Measurements from ENCODE around the gene WWC1.
"Not testable (repeated sequence)": the region's sequence is repeated elsewhere in the genome, so short reads cannot be mapped to it uniquely, and the experiment has no call there.

The WWC1 gene

DNA sequence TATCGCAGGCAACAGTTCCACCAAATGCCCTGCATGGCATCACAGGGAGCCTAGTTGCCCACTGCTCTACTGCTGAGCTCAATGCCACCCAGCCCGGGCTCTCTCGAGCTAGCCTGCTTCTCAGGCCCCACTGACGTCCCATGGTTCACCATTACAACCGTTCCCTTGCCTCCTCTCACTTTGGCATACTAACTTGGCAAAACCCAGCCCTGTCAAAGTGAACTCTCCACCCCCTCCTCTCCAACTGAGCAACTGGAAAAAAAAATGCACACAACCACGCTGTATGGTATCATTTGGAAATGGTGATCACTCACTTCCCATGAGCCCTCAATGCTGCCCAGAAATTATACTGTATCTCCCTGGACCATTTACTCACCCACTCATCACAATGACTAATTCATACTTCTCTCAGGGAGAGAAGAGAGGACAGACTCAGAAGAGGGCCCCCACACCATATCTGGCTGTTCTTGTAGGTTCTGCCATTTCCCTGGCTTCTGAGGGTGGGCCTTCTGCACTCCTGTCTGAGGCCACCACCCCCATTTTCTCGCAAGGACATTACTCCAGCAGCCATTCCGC is 143.4 kb downstream of the WWC1 start:
- no peak overlapping the region for H3K4me3 ChIP-seq (ENCODE audit: low read depth, low read length)
- TF ChIP-seq, protein P1, sequence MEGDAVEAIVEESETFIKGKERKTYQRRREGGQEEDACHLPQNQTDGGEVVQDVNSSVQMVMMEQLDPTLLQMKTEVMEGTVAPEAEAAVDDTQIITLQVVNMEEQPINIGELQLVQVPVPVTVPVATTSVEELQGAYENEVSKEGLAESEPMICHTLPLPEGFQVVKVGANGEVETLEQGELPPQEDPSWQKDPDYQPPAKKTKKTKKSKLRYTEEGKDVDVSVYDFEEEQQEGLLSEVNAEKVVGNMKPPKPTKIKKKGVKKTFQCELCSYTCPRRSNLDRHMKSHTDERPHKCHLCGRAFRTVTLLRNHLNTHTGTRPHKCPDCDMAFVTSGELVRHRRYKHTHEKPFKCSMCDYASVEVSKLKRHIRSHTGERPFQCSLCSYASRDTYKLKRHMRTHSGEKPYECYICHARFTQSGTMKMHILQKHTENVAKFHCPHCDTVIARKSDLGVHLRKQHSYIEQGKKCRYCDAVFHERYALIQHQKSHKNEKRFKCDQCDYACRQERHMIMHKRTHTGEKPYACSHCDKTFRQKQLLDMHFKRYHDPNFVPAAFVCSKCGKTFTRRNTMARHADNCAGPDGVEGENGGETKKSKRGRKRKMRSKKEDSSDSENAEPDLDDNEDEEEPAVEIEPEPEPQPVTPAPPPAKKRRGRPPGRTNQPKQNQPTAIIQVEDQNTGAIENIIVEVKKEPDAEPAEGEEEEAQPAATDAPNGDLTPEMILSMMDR (IDR thresholded peaks at IDR 0.05; ENCODE audit: borderline replicate concordance, insufficient read depth, low read depth, low read length), result no peak

DNA sequence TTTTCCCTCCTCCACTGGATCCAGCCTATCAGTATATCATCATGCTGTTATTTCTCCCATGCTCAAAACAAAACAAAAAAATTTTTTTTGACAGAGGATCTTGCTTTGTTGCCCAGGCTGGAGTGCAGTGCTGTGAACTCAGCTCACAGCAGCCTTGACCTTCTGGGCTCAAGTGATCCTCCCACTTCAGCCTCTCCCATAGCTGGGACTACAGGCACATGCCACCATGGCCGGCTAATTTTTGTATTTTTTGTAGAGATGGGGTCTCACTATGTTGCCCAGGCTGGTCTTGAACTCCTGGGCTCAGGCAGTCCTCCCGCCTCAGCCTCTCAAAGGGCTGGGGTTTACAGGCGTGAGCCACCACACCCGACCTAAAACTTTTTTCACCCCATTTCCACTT is 143.9 kb downstream of the WWC1 start:
- not testable (repeated sequence) for H3K4me3 ChIP-seq (ENCODE audit: low read depth, low read length)

DNA sequence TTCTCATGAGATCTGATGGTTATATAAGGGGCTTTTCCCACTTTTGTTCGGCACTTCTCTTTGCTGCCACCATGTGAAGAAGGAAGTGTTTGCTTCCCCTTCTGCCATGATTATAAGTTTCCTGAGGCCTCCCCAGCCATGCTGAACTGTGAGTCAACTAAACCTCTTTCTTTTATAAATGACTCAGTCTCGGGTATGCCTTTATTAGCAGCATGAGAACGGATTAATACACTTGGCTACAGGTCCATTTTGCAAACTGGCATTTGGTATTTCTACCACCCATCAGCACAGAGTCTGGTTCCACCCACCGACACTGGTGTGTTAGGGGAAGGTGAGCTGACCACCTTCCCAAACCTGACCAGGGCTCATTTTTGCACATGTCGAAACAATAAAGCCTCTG is 146.9 kb downstream of the WWC1 start:
- no peak overlapping the region for H3K4me3 ChIP-seq (ENCODE audit: low read depth, low read length)
- TF ChIP-seq, protein P1 (IDR thresholded peaks at IDR 0.05; ENCODE audit: borderline replicate concordance, insufficient read depth, low read depth, low read length), result no peak

DNA sequence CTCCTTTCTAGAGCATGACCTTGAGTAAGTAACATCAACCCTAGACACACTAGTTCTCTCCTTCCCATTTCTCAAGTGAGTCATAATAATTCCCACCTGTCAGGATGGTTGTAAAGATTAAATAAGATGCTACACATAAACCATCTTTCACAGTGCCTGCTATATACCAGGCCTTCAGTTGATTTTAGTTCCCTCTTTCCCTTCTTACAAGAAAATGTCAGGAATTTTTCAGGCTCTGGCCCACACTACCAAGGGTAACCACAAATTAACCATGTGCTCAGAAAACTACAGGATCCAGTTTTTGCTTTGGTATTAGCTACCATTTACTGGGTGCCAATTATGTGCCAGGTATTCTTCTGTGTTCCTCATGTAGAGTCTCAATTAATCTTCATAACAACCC is 152.1 kb downstream of the WWC1 start:
- TF ChIP-seq, protein P1 (IDR thresholded peaks at IDR 0.05; ENCODE audit: borderline replicate concordance, insufficient read depth, low read depth, low read length), result no peak
- no peak overlapping the region for H3K4me3 ChIP-seq (ENCODE audit: low read depth, low read length)

DNA sequence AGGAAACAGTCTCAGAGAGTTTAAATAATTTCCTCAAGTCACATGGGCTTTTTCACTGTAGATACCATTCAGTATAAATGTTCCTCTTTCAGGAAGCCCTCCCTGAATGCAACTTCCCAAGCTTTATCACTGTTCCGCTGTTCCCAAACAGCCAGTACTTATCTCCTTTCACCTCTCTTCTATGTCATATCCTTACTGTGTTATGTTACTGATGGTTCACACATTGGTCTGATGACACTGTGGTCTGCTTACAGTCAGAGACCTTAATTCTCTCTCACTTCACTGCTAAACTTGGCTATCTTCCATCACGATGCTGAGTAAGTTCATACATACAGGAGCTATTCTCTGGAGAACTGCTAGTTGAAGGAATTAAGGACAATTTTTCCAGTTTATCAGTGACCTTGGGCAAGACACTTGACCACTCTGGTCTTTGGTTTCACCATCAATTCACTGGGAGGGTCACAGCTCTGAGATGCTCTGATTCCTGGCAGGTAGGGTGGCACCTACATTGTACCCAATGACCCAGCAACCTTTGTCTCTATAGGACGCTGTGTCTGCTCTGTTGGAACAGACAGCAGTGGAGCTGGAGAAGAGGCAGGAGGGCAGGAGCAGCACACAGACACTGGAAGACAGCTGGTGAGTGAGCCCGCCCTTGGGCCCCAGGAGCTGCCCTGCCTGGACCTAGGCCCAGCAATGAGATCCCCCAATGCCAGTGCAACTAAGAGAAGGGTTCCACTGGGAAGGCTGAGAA is 152.7 kb downstream of the WWC1 start:
- H3K4me3 ChIP-seq (ENCODE audit: low read depth, low read length), result no peak overlapping the region
- TF ChIP-seq, protein P1 (IDR thresholded peaks at IDR 0.05; ENCODE audit: borderline replicate concordance, insufficient read depth, low read depth, low read length), result no peak

DNA sequence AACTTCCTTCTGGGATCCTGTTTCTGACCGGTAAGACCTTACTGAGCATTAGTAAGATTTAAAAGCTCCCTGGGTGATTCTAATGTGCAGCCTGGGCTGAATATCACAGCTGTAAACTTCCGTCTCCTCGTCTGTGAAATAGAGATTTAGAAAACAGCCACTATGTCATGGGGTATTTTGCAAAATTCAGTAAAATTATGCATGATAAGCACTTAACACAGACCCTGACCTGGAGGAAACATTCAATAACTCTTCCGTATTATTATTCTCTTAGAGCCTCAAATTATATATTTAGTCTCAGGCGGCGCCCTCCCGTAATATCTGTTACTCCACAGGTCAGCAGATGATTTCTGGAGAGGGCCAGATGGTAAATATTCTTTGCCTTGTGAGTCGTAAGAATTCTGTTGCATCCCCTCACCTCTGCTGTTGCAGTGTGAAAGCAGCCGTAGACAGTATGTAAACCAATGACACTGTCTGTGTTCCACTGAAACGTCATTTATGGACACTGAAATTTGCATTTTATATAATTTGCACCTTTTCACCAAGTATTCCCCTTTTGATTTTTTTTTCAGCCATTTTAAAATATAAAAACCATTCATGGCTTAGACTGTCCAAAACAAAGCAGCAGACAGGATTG is 155.7 kb downstream of the WWC1 start:
- TF ChIP-seq, protein P1 (IDR thresholded peaks at IDR 0.05; ENCODE audit: borderline replicate concordance, insufficient read depth, low read depth, low read length), result no peak
- no peak overlapping the region for H3K4me3 ChIP-seq (ENCODE audit: low read depth, low read length)

DNA sequence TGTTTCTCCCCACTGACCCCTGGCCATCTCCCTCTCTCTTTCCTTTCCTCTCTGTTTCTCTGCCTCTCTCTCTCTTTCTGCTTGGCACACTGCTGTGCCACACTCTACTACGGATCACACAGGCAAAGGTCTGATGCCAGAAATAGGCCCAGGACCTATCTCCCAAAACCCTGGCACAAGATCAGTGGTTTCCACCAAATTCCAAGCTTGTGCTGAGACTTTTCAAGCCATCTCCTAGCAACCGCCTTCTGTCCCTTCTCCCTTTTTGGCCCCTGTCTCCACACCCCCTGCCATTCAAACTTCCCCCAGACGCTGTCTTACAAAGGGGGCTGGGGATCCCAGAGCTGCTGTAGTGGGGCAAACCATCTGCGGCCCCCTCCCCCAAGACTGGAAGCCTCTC is 156.4 kb downstream of the WWC1 start:
- H3K4me3 ChIP-seq (ENCODE audit: low read depth, low read length), result no peak overlapping the region
- TF ChIP-seq, protein P1 (IDR thresholded peaks at IDR 0.05; ENCODE audit: borderline replicate concordance, insufficient read depth, low read depth, low read length), result no peak
